T-helper 2 cell treated with Interferon-gamma antibody and Interleukin-4, amounts not matched to agents 5 μg/mL and 100 μg/mL, for 36 hours (primary cell): Measurements from ENCODE around the gene KCNQ1.

Source experiments
- DNase-seq: peaks from one replicate; pipeline ENCODE4 v3.0.0; 2021; ENCODE audit warnings: low spot score
- H3K27ac Mint-ChIP-seq: one replicate; pipeline ENCODE4 v1.8.0; 2021; ENCODE audit warnings: mild to moderate bottlenecking, mixed read lengths
- H3K27me3 Mint-ChIP-seq: one replicate; pipeline ENCODE4 v1.8.0; 2021; ENCODE audit warnings: low read depth, mixed read lengths
- H3K36me3 Mint-ChIP-seq: one replicate; pipeline ENCODE4 v1.8.0; 2021; ENCODE audit warnings: low read depth, mixed read lengths
- H3K4me1 Mint-ChIP-seq: one replicate; pipeline ENCODE4 v1.8.0; 2021; ENCODE audit warnings: low read depth, mixed read lengths
- H3K4me3 Mint-ChIP-seq: one replicate; pipeline ENCODE4 v1.8.0; 2022; ENCODE audit warnings: mild to moderate bottlenecking, moderate library complexity, mixed read lengths
- H3K9me3 Mint-ChIP-seq: one replicate; pipeline ENCODE4 v1.8.0; 2021; ENCODE audit warnings: mixed read lengths

The KCNQ1 gene

GRCh38 chr11:2708151-2708581 is 263.4 kb downstream of the KCNQ1 start:
- H3K9me3 Mint-ChIP-seq = peaks cover 11% of the 10 kb centered on the region
- H3K4me3 Mint-ChIP-seq = no peak overlapping the region

GRCh38 chr11:2708757-2709281 is 264.0 kb downstream of the KCNQ1 start:
- no peak overlapping the region for H3K4me3 Mint-ChIP-seq
- H3K4me1 Mint-ChIP-seq = no peaks in the 10 kb centered on the region
- DNase-seq = no peak
- peaks cover 11% of the 10 kb centered on the region for H3K9me3 Mint-ChIP-seq
- H3K36me3 Mint-ChIP-seq = peaks cover 2% of the 10 kb centered on the region
- H3K27me3 Mint-ChIP-seq = no peaks in the 10 kb centered on the region
- H3K27ac Mint-ChIP-seq = no peak overlapping the region

More at GRCh38 chr11:2708151-2708581, 263.4 kb downstream of the KCNQ1 start:
- Mint-ChIP-seq H3K27me3 (no peaks in the 10 kb centered on the region), H3K4me1 (no peaks in the 10 kb centered on the region), H3K27ac (no peak overlapping the region), H3K36me3 (peaks cover 2% of the 10 kb centered on the region)
- no peak for DNase-seq

- H3K36me3 Mint-ChIP-seq = peaks cover 2% of the 10 kb centered on the region
- no peaks in the 10 kb centered on the region for H3K4me1 Mint-ChIP-seq
Observed at GRCh38 chr11:2709429-2709828, 264.6 kb downstream of the KCNQ1 start.

GRCh38 chr11:2711161-2711560 is 266.4 kb downstream of the KCNQ1 start:
- H3K4me3 Mint-ChIP-seq = no peak overlapping the region
- H3K4me1 Mint-ChIP-seq = no peaks in the 10 kb centered on the region
- no peak for DNase-seq
- H3K27ac Mint-ChIP-seq = no peak overlapping the region
- H3K27me3 Mint-ChIP-seq = no peaks in the 10 kb centered on the region
- no peaks in the 10 kb centered on the region for H3K36me3 Mint-ChIP-seq
- H3K9me3 Mint-ChIP-seq = peaks cover 7% of the 10 kb centered on the region

More at GRCh38 chr11:2709429-2709828, 264.6 kb downstream of the KCNQ1 start:
- peaks cover 11% of the 10 kb centered on the region for H3K9me3 Mint-ChIP-seq
- H3K27ac Mint-ChIP-seq = no peak overlapping the region
- H3K4me3 Mint-ChIP-seq = no peak overlapping the region
- no peaks in the 10 kb centered on the region for H3K27me3 Mint-ChIP-seq
- DNase-seq = no peak

- no peak for DNase-seq
- Mint-ChIP-seq H3K4me1 (no peaks in the 10 kb centered on the region), H3K9me3 (peaks cover 7% of the 10 kb centered on the region), H3K4me3 (no peak overlapping the region), H3K27me3 (no peaks in the 10 kb centered on the region), H3K27ac (no peak overlapping the region), H3K36me3 (no peaks in the 10 kb centered on the region)
Observed at GRCh38 chr11:2713094-2713493, 268.3 kb downstream of the KCNQ1 start.

- no peak overlapping the region for H3K27ac Mint-ChIP-seq
- no peaks in the 10 kb centered on the region for H3K27me3 Mint-ChIP-seq
- H3K36me3 Mint-ChIP-seq = no peaks in the 10 kb centered on the region
- H3K9me3 Mint-ChIP-seq = peaks cover 7% of the 10 kb centered on the region
- no peaks in the 10 kb centered on the region for H3K4me1 Mint-ChIP-seq
- H3K4me3 Mint-ChIP-seq = no peak overlapping the region
- no peak for DNase-seq
Observed at GRCh38 chr11:2713661-2714462, 269.1 kb downstream of the KCNQ1 start.

- peaks cover 7% of the 10 kb centered on the region for H3K9me3 Mint-ChIP-seq
- no peaks in the 10 kb centered on the region for H3K36me3 Mint-ChIP-seq
- H3K27me3 Mint-ChIP-seq = no peaks in the 10 kb centered on the region
- no peak for DNase-seq
- H3K27ac Mint-ChIP-seq = no peak overlapping the region
- H3K4me1 Mint-ChIP-seq = no peaks in the 10 kb centered on the region
- no peak overlapping the region for H3K4me3 Mint-ChIP-seq
Observed at GRCh38 chr11:2714463-2714800, 269.6 kb downstream of the KCNQ1 start.

GRCh38 chr11:2714871-2715270 is 270.1 kb downstream of the KCNQ1 start:
- H3K27me3 Mint-ChIP-seq = no peaks in the 10 kb centered on the region
- H3K27ac Mint-ChIP-seq = no peak overlapping the region
- H3K9me3 Mint-ChIP-seq = peaks cover 7% of the 10 kb centered on the region
- no peak for DNase-seq
- no peaks in the 10 kb centered on the region for H3K36me3 Mint-ChIP-seq
- no peak overlapping the region for H3K4me3 Mint-ChIP-seq
- no peaks in the 10 kb centered on the region for H3K4me1 Mint-ChIP-seq

- Mint-ChIP-seq H3K4me1 (no peaks in the 10 kb centered on the region), H3K4me3 (no peak overlapping the region), H3K27me3 (no peaks in the 10 kb centered on the region), H3K9me3 (no peaks in the 10 kb centered on the region), H3K36me3 (no peaks in the 10 kb centered on the region), H3K27ac (no peak overlapping the region)
- no peak for DNase-seq
Observed at GRCh38 chr11:2715716-2716350, 271.0 kb downstream of the KCNQ1 start.

- Mint-ChIP-seq H3K4me1 (no peaks in the 10 kb centered on the region), H3K27ac (no peak overlapping the region), H3K4me3 (no peak overlapping the region), H3K9me3 (no peaks in the 10 kb centered on the region), H3K27me3 (no peaks in the 10 kb centered on the region), H3K36me3 (no peaks in the 10 kb centered on the region)
- no peak for DNase-seq
Observed at GRCh38 chr11:2716376-2717095, 271.7 kb downstream of the KCNQ1 start.

- Mint-ChIP-seq H3K27me3 (no peaks in the 10 kb centered on the region), H3K4me3 (no peak overlapping the region), H3K36me3 (no peaks in the 10 kb centered on the region), H3K27ac (no peak overlapping the region), H3K9me3 (no peaks in the 10 kb centered on the region), H3K4me1 (no peaks in the 10 kb centered on the region)
- no peak for DNase-seq
Observed at GRCh38 chr11:2717561-2718325, 272.9 kb downstream of the KCNQ1 start.

GRCh38 chr11:2718817-2719438 is 274.1 kb downstream of the KCNQ1 start:
- H3K27me3 Mint-ChIP-seq = no peaks in the 10 kb centered on the region

More at GRCh38 chr11:2718817-2719438, 274.1 kb downstream of the KCNQ1 start:
- H3K9me3 Mint-ChIP-seq = no peaks in the 10 kb centered on the region
- no peak overlapping the region for H3K4me3 Mint-ChIP-seq
- no peaks in the 10 kb centered on the region for H3K4me1 Mint-ChIP-seq
- no peak overlapping the region for H3K27ac Mint-ChIP-seq
- DNase-seq = no peak
- no peaks in the 10 kb centered on the region for H3K36me3 Mint-ChIP-seq
